Mesothelial cell of epicardium (in vitro differentiated cells): ENCODE results near the gene ERBB2. TPM values are rescaled to one million over a fixed set of nuclear protein-coding genes. Genes with fewer than 3 reads are reported as not detected.

ENCODE experiments used
- DNase-seq, 2 experiments: peaks; one replicate each; pipeline ENCODE4 v3.0.0; 2021; ENCODE audit warnings: low spot score in 2 of 2; ENCODE audit not compliant: unreplicated experiment in 2 of 2
- H3K27ac Mint-ChIP-seq: 2 replicates; pipeline ENCODE4 v1.8.0; 2021; ENCODE audit warnings: mixed read lengths
- H3K27me3 Mint-ChIP-seq: 2 replicates; pipeline ENCODE4 v1.8.0; 2021; ENCODE audit warnings: low read depth, mixed read lengths
- H3K36me3 Mint-ChIP-seq: 2 replicates; pipeline ENCODE4 v1.8.0; 2021; ENCODE audit warnings: mixed read lengths
- H3K4me1 Mint-ChIP-seq: 2 replicates; pipeline ENCODE4 v1.8.0; 2021; ENCODE audit warnings: mixed read lengths
- H3K4me3 Mint-ChIP-seq: 2 replicates; pipeline ENCODE4 v1.8.0; 2021; ENCODE audit warnings: mild to moderate bottlenecking, moderate library complexity, mixed read lengths
- H3K9me3 Mint-ChIP-seq: 2 replicates; pipeline ENCODE4 v1.8.0; 2021; ENCODE audit warnings: mixed read lengths
- CTCF ChIP-seq: fragments of 200-600 bp; sonication (generic); IDR thresholded peaks from one replicate; pipeline ENCODE4 v1.5.0; 2021; ENCODE audit warnings: antibody characterized with exemption; ENCODE audit not compliant: unreplicated experiment
- total RNA-seq: library from RNA; stranded (reverse); gene quantifications from 3 replicates; pipeline ENCODE4 v1.2.1, GENCODE V29; 2021

ERBB2 gene
- total RNA-seq, 1 donor from 2014 or later: 141 TPM

- H3K27me3 Mint-ChIP-seq: peaks cover 41% of the 10 kb centered on the region
- no peak overlapping the region for H3K4me3 Mint-ChIP-seq
- no peak for TF ChIP-seq CTCF
- no peak overlapping the region for H3K27ac Mint-ChIP-seq
- no peak for DNase-seq
- H3K4me1 Mint-ChIP-seq: peaks cover 22% of the 10 kb centered on the region
- no peaks in the 10 kb centered on the region for H3K36me3 Mint-ChIP-seq
- no peaks in the 10 kb centered on the region for H3K9me3 Mint-ChIP-seq
Measured at GRCh38 chr17:39671651-39672521, 28.0 kb upstream of the ERBB2 start.

GRCh38 chr17:39672522-39673334 is 27.1 kb upstream of the ERBB2 start:
- Mint-ChIP-seq H3K27ac (no peak overlapping the region), H3K36me3 (no peaks in the 10 kb centered on the region), H3K4me3 (no peak overlapping the region), H3K4me1 (peaks cover 28% of the 10 kb centered on the region), H3K9me3 (no peaks in the 10 kb centered on the region), H3K27me3 (peaks cover 35% of the 10 kb centered on the region)
- TF ChIP-seq CTCF: no peak
- no peak for DNase-seq

- TF ChIP-seq CTCF: no peak
- Mint-ChIP-seq H3K4me1 (peaks cover 31% of the 10 kb centered on the region), H3K4me3 (no peak overlapping the region), H3K36me3 (no peaks in the 10 kb centered on the region), H3K27me3 (peaks cover 30% of the 10 kb centered on the region), H3K27ac (no peak overlapping the region), H3K9me3 (no peaks in the 10 kb centered on the region)
- DNase-seq: no peak
Measured at GRCh38 chr17:39673335-39674081, 26.4 kb upstream of the ERBB2 start.

- Mint-ChIP-seq H3K36me3 (no peaks in the 10 kb centered on the region), H3K9me3 (no peaks in the 10 kb centered on the region), H3K4me3 (no peak overlapping the region), H3K27me3 (peaks cover 26% of the 10 kb centered on the region), H3K27ac (no peak overlapping the region), H3K4me1 (peaks cover 28% of the 10 kb centered on the region)
- no peak for DNase-seq
- TF ChIP-seq CTCF: no peak
Measured at GRCh38 chr17:39674179-39674578, 25.7 kb upstream of the ERBB2 start.

GRCh38 chr17:39674702-39675389 is 25.0 kb upstream of the ERBB2 start:
- Mint-ChIP-seq H3K27ac (peak overlapping the region; percentile 93), H3K4me3 (no peak overlapping the region)
- DNase-seq: no peak

More at GRCh38 chr17:39674702-39675389, 25.0 kb upstream of the ERBB2 start:
- no peak for TF ChIP-seq CTCF
- H3K36me3 Mint-ChIP-seq: peaks cover under 1% of the 10 kb centered on the region
- peaks cover 28% of the 10 kb centered on the region for H3K4me1 Mint-ChIP-seq
- peaks cover 19% of the 10 kb centered on the region for H3K27me3 Mint-ChIP-seq
- no peaks in the 10 kb centered on the region for H3K9me3 Mint-ChIP-seq
